ENCODE measurements around the gene PLSCR2. TPM values are rescaled to one million over a fixed set of nuclear protein-coding genes. Genes with fewer than 3 reads are reported as not detected.
A peak's percentile ranks its signal among the peaks of the same experiment; 100 is the strongest.

PLSCR2 gene
- total and polyA plus RNA-seq, 2 donors (not counting 1 experiment from before 2014, with no cell fraction given): 0.15 to 0.54 TPM

DNA sequence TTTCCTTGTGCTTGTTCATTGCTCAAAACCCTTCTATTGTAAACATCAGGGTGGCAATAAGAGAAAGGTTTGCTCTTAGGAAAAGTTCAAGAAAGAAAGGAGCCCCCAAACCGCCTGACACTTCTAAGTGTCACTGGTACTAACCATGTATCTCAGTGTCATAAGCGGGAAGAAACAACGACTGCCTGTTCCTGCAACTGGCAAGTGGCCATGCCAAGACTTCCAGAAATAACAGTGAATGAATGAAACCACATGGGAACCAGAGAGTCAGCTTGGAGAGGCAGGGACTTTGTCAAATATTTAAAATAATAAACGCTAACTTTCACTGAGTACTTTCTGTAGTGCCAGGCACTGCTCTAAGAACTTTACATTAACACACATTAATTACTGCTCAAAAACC, 1.1 kb downstream of the PLSCR2 start:
- Histone ChIP-seq H4K20me1 (ENCODE audit: control insufficient read depth, insufficient read depth, low read length, poor library complexity, severe bottlenecking) (no peaks in the 10 kb centered on the region), H3K4me3 (ENCODE audit: control extremely low read depth in 1 of 5, extremely low read depth in 1 of 5, insufficient read depth in 1 of 5, low read depth in 2 of 5, low read length in 4 of 5) (no peak overlapping the region), H3K4me1 (ENCODE audit: control insufficient read depth in 2 of 2, insufficient read depth in 2 of 2, low read length in 2 of 2) (peaks cover 4 to 13% of the 10 kb centered on the region in 2 donors), H3K79me2 (ENCODE audit: control insufficient read depth, insufficient read depth, low read length) (no peaks in the 10 kb centered on the region), H3K9me3 (ENCODE audit: control extremely low read depth in 1 of 3, control insufficient read depth in 2 of 3, insufficient read depth in 1 of 3, low read length in 2 of 3) (peaks cover 0 to 3% (median 0%) of the 10 kb centered on the region in 3 donors), H3K27me3 (replicated peaks in 1 of 4; ENCODE audit: control extremely low read depth in 1 of 4, control insufficient read depth in 3 of 4, insufficient read depth in 4 of 4, low read length in 3 of 4) (no peaks in the 10 kb centered on the region), H2AFZ (ENCODE audit: insufficient read depth, low read depth, low read length, poor library complexity, severe bottlenecking) (peak overlapping the region; percentile 25), H3K27ac (ENCODE audit: low read length in 2 of 2) (peak overlapping the region in 1 of 2 donors; percentile 85), H3K9ac (ENCODE audit: low read length) (no peak overlapping the region), H3K4me2 (replicated peaks; ENCODE audit: low read depth, low read length, poor library complexity, severe bottlenecking) (no peak overlapping the region), H3K36me3 (replicated peaks in 1 of 2; ENCODE audit: control extremely low read depth in 1 of 2, control insufficient read depth in 1 of 2, extremely low read depth in 1 of 2, insufficient read depth in 2 of 2, low read length in 1 of 2) (no peaks in the 10 kb centered on the region)
- ATAC-seq (ENCODE audit: low read depth): no peak
- H3K27me3 Mint-ChIP-seq: no peaks in the 10 kb centered on the region
- 100% methylated on average over 3 of the region's 4 CpGs for WGBS (ENCODE audit: insufficient coverage)
- no peak for TF ChIP-seq EZH2 (IDR thresholded peaks at IDR 0.05; ENCODE audit: borderline replicate concordance, insufficient read depth, low read depth, low read length, poor library complexity, severe bottlenecking)
- TF ChIP-seq CTCF (IDR thresholded peaks at IDR 0.05): no peak
- intact Hi-C loops (cut with micrococcal nuclease): no loop called here
- no peaks in the 10 kb centered on the region for H3K9me3 Mint-ChIP-seq (ENCODE audit: insufficient read depth)
- H3K4me1 Mint-ChIP-seq: peaks cover 17% of the 10 kb centered on the region
- CTCF ChIA-PET: no interaction called here
- DNase-seq: peak; percentile 5
- H3K27ac Mint-ChIP-seq: peak overlapping the region; percentile 91
- H3K4me3 Mint-ChIP-seq: peak overlapping the region; percentile 89
- POLR2A ChIA-PET: no interaction called here

- Histone ChIP-seq H3K4me1 (ENCODE audit: control insufficient read depth in 2 of 2, insufficient read depth in 2 of 2, low read length in 2 of 2) (peaks cover 4 to 13% of the 10 kb centered on the region in 2 donors), H3K79me2 (ENCODE audit: control insufficient read depth, insufficient read depth, low read length) (no peaks in the 10 kb centered on the region), H4K20me1 (ENCODE audit: control insufficient read depth, insufficient read depth, low read length, poor library complexity, severe bottlenecking) (no peaks in the 10 kb centered on the region), H3K36me3 (replicated peaks in 1 of 2; ENCODE audit: control extremely low read depth in 1 of 2, control insufficient read depth in 1 of 2, extremely low read depth in 1 of 2, insufficient read depth in 2 of 2, low read length in 1 of 2) (no peaks in the 10 kb centered on the region), H3K9ac (ENCODE audit: low read length) (no peak overlapping the region), H3K27ac (ENCODE audit: low read length in 2 of 2) (no peak overlapping the region), H2AFZ (ENCODE audit: insufficient read depth, low read depth, low read length, poor library complexity, severe bottlenecking) (no peak overlapping the region), H3K4me2 (replicated peaks; ENCODE audit: low read depth, low read length, poor library complexity, severe bottlenecking) (no peak overlapping the region), H3K4me3 (ENCODE audit: control extremely low read depth in 1 of 5, extremely low read depth in 1 of 5, insufficient read depth in 1 of 5, low read depth in 2 of 5, low read length in 4 of 5) (no peak overlapping the region), H3K9me3 (ENCODE audit: control extremely low read depth in 1 of 3, control insufficient read depth in 2 of 3, insufficient read depth in 1 of 3, low read length in 2 of 3) (peaks cover 0 to 3% (median 0%) of the 10 kb centered on the region in 3 donors), H3K27me3 (replicated peaks in 1 of 4; ENCODE audit: control extremely low read depth in 1 of 4, control insufficient read depth in 3 of 4, insufficient read depth in 4 of 4, low read length in 3 of 4) (no peaks in the 10 kb centered on the region)
- POLR2A ChIA-PET: no interaction called here
- no peak overlapping the region for H3K27ac Mint-ChIP-seq
- CTCF ChIA-PET: no interaction called here
- peaks cover 17% of the 10 kb centered on the region for H3K4me1 Mint-ChIP-seq
- no peaks in the 10 kb centered on the region for H3K9me3 Mint-ChIP-seq (ENCODE audit: insufficient read depth)
- no peak for TF ChIP-seq CTCF (IDR thresholded peaks at IDR 0.05)
- TF ChIP-seq EZH2 (IDR thresholded peaks at IDR 0.05; ENCODE audit: borderline replicate concordance, insufficient read depth, low read depth, low read length, poor library complexity, severe bottlenecking): no peak
- no peak for ATAC-seq (ENCODE audit: low read depth)
- no CpG with 5 or more reads among the region's 1 CpG for WGBS (ENCODE audit: insufficient coverage)
- no peaks in the 10 kb centered on the region for H3K27me3 Mint-ChIP-seq
- intact Hi-C loops (cut with micrococcal nuclease): no loop called here
- DNase-seq: no peak
- no peak overlapping the region for H3K4me3 Mint-ChIP-seq
Measured at GRCh38 chr3:146466604-146467003, 2.8 kb downstream of the PLSCR2 start.
